ENCODE data around the gene ZNF212. TPM values are rescaled to one million over a fixed set of nuclear protein-coding genes. Genes with fewer than 3 reads are reported as not detected.

The ZNF212 gene
- total RNA-seq, 4 donors from 2014 or later = 3.7 to 7.5 (median 4.7) TPM

GRCh38 chr7:149199234-149199995 is 40.0 kb upstream of the ZNF212 start:
- in situ Hi-C loops (cut with MboI; ENCODE audit: low sequenced_read_pairs in 4 of 4) = no loop called here
- intact Hi-C loops (cut with DNase I; ENCODE audit: low total_unique reads) = loop anchor here (5.0 kb wide), 1 partner anchor 38 kb away; the partner anchor contains the start of gene ZNF212
- TF ChIP-seq POLR2A (IDR thresholded peaks at IDR 0.05) (no peak), CTCF (IDR thresholded peaks at IDR 0.05 in 4 of 5, conservative IDR thresholded peaks at IDR 0.05 in 1 of 5) (no peak)

GRCh38 chr7:149202831-149203231 is 36.6 kb upstream of the ZNF212 start:
- intact Hi-C loops (cut with DNase I; ENCODE audit: low total_unique reads) = no loop called here
- Histone ChIP-seq H3K27me3 (no peaks in the 10 kb centered on the region), H3K27ac (no peak overlapping the region), H3K4me3 (no peak overlapping the region), H3K9me3 (no peaks in the 10 kb centered on the region), H3K4me1 (no peaks in the 10 kb centered on the region), H3K36me3 (peaks cover 0 to 83% of the 10 kb centered on the region in 2 donors)
- in situ Hi-C loops (cut with MboI; ENCODE audit: low sequenced_read_pairs in 4 of 4) = no loop called here
- TF ChIP-seq CTCF (IDR thresholded peaks at IDR 0.05 in 4 of 5, conservative IDR thresholded peaks at IDR 0.05 in 1 of 5) = no peak
- ATAC-seq = no peak
- DNase-seq = no peak

More at GRCh38 chr7:149199234-149199995, 40.0 kb upstream of the ZNF212 start:
- Histone ChIP-seq H3K36me3 (peaks cover 0 to 60% of the 10 kb centered on the region in 2 donors), H3K27me3 (no peaks in the 10 kb centered on the region), H3K4me1 (peaks cover 9 to 17% of the 10 kb centered on the region in 2 donors), H3K4me3 (no peak overlapping the region), H3K9me3 (no peaks in the 10 kb centered on the region), H3K27ac (no peak overlapping the region)
- ATAC-seq = no peak
- no peak for DNase-seq

GRCh38 chr7:149205690-149206381 is 33.6 kb upstream of the ZNF212 start:
- in situ Hi-C loops (cut with MboI; ENCODE audit: low sequenced_read_pairs in 4 of 4) = no loop called here
- H3K27ac ChIP-seq = no peak overlapping the region
- no peak for DNase-seq
- no peaks in the 10 kb centered on the region for H3K27me3 ChIP-seq
- no peak overlapping the region for H3K4me3 ChIP-seq
- no peaks in the 10 kb centered on the region for H3K9me3 ChIP-seq
- intact Hi-C loops (cut with DNase I; ENCODE audit: low total_unique reads) = no loop called here
- TF ChIP-seq CTCF (IDR thresholded peaks at IDR 0.05 in 4 of 5, conservative IDR thresholded peaks at IDR 0.05 in 1 of 5) = no peak
- peaks cover 0 to 86% of the 10 kb centered on the region in 2 donors for H3K36me3 ChIP-seq
- no peak for ATAC-seq
- no peaks in the 10 kb centered on the region for H3K4me1 ChIP-seq

GRCh38 chr7:149207324-149208035 is 32.0 kb upstream of the ZNF212 start:
- H3K4me1 ChIP-seq = no peaks in the 10 kb centered on the region
- no peaks in the 10 kb centered on the region for H3K9me3 ChIP-seq
- intact Hi-C loops (cut with DNase I; ENCODE audit: low total_unique reads) = no loop called here
- in situ Hi-C loops (cut with MboI; ENCODE audit: low sequenced_read_pairs in 4 of 4) = no loop called here
- TF ChIP-seq POLR2A (IDR thresholded peaks at IDR 0.05) (no peak), CTCF (IDR thresholded peaks at IDR 0.05 in 4 of 5, conservative IDR thresholded peaks at IDR 0.05 in 1 of 5) (no peak)
- no peak overlapping the region for H3K4me3 ChIP-seq
- no peak overlapping the region for H3K27ac ChIP-seq
- ATAC-seq (no peak), DNase-seq (no peak)
- no peaks in the 10 kb centered on the region for H3K27me3 ChIP-seq
- peaks cover 4 to 87% of the 10 kb centered on the region in 2 donors for H3K36me3 ChIP-seq

All from gastrocnemius medialis (tissue), 4 donors.